ENCODE measurements around the gene KIF21A.

DNA sequence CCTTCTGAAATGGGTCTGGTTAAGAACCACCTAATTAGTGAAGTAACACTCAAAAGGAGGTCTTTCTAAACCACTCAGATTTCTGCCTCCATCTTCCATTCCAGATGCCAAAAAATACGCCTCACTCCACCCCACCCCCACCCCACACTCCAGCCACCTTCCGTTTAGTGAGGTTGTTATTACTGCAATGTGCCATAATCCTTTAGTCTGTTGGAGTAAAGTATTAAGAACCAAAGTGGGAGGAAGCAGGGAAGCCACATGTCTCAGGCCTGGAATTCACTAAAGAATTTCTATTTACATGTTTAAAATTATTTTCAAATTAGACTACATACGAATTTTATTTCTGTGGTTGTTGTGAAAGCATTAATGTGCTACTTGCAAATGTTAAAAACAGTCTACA is 7.4 kb downstream of the KIF21A start:
- TF ChIP-seq POLR2A (IDR thresholded peaks at IDR 0.05) (no peak), POLR2AphosphoS5 (IDR thresholded peaks at IDR 0.05) (no peak)
